CD4-positive, alpha-beta T cell treated with Interleukin-21 for 1 hour (primary cell): ENCODE measurements around the gene ATP5IF1.

Experiments used
- DNase-seq: peaks from one replicate; pipeline ENCODE4 v3.0.0-alpha.2; 2020

ATP5IF1 gene

DNA sequence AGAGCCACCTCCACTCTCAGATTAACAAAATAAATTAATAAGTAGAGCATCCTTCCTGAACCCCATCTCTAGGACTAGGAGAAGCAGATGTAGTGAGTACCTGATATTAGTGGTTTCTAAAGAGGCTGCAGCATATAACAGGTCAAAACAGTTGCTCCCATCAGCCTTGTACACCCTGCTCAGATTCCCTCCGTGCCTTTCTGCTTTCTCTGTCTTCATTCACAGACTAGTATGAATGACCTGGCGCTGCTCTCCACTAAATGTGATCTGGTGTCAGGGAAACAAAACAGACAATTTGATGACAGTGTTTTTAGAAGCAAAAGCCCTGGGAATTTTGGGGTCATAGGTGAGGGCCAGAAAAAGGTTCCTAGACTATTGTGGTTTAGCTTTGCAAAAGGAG lies 31.7 kb downstream of the ATP5IF1 start:
- no peak for DNase-seq

DNA sequence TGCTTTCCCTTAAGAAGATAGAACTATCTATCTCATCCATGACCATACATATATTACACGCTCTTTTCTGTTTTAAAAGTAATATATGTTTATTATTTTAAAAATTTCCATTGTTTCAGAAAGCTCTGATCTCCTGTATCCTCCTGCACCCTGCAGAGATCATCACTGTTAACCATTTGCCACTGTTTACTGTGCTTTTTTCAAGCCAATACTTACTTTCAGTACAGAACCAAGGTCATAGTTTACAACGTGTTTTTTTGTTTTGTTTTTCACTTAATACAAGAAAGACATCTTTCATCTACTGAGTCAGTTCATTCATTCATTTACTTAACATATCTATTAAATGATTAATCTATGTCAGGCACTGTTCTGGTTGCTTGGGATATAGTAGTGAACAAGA lies 33.6 kb downstream of the ATP5IF1 start:
- no peak for DNase-seq

DNA sequence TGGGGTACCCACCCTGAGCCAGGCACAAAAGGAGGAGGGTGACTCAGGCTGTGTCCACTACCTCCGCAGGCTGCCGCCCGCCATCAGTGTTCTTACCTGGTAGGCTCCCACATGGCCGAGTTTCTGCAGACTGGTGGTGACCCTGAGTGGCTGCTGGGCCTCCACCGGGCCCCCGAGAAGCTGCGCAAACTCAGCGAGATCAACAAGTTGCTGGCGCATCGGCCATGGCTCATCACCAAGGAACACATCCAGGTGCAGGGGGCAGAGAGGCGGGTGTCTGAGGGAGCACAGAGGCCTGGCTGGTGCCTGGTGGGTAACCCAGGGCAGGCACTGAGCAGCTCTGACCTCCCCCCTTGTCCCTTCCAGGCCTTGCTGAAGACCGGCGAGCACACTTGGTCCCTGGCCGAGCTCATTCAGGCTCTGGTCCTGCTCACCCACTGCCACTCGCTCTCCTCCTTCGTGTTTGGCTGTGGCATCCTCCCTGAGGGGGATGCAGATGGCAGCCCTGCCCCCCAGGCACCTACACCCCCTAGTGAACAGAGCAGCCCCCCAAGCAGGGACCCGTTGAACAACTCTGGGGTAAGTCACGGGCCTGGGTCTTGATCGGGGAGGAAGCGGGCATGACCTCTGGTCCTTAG lies 36.4 kb downstream of the ATP5IF1 start:
- DNase-seq = no peak

DNA sequence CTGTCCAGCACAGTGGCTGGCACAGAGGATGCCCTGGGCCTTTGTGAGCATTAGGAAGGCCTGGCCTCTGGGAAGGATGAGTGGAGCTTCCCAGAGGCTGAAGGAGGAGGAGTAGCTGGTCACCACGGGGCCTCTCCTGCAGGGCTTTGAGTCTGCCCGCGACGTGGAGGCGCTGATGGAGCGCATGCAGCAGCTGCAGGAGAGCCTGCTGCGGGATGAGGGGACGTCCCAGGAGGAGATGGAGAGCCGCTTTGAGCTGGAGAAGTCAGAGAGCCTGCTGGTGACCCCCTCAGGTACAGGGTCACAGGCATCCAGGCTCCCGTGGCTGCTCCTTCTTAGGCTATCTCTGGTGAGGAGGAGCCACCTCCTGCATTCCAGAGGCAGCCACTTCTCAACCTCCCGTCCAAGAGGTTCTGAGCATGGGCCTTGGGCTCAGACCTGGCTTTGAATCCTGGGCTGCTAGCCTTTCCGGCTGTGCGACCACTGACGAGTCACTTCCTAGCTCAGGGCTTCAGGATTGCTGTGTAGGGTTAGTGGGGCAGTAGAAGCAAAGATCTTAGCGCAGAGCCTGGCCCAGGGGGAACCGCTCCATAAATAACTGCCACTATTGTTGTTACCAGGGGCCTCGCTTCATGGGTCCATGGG lies 37.4 kb downstream of the ATP5IF1 start:
- DNase-seq = no peak

DNA sequence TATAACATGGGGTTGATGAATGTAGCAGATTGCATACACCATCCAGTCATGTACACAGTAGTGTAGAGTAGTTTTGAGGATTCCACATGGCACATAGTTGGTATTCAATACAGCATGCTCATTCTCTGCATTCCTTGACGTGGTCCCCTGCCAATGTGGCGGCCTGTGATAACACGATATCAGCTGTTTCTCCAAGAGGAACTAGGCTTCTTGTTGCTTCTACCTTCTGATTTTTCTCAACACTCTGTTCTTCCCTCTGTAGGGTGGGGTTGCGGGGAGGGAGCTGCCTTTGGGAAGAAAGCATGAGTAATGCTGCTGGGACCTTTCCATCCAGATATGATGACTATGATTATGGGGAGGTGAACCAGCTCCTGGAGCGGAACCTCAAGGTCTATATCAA lies 42.8 kb downstream of the ATP5IF1 start:
- no peak for DNase-seq

DNA sequence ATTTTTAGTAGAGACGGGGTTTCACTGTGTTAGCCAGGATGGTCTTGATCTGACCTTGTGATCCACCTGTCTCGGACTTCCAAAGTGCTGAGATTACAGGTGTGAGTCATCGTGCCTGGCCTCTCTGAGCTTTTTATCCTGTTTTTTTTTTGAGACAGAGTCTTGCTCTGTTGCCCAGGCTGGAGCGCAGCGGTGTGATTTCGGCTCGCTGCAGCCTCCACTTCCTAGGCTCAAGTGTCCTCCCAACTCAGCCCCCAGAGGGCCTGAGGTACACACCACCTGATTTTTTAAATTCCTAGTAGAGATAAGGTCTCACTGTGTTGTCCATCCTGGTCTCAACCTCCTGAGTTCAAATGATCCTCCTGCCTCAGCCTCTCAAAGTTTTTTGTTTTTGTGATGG lies 43.8 kb downstream of the ATP5IF1 start:
- no peak for DNase-seq

DNA sequence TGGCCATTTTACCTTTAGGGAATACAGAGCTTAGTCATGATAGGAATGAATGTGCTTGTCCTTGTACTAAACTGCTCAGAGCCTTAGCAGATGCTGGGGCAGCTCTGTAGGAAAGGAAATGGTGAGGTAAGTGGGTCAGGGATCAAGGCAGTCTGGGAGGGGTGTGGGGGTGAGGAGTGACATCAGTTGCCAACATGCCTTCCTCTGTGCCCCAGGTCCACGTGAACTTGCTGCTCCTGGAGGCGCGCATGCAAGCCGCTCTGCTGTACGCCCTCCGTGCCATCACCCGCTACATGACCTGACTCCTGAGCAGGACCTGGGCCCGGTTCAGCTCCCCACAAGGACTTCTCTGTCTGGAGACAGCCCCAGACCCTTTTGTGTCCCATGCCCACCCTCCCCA lies 44.6 kb downstream of the ATP5IF1 start:
- no peak for DNase-seq

DNA sequence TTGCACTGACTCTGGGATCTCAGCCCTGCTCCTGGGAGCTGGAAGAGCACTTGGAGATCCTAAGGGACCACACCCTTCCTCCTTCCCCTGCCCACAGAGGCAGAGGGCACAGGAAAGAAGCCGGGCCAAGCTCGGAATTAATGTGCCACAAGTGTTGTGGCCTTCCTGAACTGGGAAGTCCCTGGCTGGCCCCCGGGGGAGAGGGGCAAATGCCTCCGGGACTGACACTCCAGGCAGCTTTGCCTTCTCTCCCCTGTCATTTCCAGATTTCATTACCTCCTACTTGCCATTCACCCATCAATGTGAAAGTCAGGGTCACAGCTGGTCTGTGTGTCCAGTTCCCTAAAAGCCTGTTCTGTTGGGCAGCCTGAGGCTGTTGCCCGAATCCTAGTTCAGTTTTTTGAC lies 45.1 kb downstream of the ATP5IF1 start:
- DNase-seq = no peak

DNA sequence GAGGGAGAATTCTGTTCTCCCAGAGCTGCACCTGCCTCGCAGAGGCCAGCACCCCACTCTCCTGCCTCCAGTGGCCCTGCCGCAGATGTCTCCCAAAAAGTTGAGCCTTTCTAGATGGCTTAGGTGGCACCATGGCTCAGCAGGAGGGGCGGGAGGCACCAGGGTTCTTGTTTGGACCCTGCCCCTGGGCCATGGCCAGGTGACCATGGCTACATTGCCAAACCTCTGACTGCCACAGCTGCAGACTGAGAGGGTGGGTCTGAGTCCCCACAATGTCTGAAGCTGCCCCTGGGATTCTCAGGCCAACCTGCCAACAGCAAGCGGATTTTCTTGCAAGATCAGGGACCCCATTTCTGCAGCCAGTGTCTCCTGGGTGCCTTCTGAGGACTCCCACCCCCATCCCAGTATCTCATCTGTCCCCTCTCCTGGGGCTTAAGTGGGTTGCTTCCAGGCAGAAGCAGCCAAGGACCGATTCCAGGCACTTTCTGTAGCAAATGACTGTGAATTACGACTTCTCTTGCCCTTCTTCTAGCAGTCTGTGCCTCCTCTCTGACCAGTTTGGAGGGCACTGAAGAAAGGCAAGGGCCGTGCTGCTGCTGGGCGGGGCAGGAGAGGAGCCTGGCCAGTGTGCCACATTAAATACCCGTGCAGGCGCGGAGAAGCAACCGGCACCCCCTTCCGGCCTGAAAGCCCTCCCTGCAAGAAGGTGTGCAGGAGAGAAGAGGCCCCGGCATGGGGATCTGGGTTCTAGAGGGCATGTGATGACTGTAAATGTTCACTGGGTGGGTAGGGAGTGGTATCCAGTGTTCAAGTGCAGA lies 45.9 kb downstream of the ATP5IF1 start:
- DNase-seq = no peak

DNA sequence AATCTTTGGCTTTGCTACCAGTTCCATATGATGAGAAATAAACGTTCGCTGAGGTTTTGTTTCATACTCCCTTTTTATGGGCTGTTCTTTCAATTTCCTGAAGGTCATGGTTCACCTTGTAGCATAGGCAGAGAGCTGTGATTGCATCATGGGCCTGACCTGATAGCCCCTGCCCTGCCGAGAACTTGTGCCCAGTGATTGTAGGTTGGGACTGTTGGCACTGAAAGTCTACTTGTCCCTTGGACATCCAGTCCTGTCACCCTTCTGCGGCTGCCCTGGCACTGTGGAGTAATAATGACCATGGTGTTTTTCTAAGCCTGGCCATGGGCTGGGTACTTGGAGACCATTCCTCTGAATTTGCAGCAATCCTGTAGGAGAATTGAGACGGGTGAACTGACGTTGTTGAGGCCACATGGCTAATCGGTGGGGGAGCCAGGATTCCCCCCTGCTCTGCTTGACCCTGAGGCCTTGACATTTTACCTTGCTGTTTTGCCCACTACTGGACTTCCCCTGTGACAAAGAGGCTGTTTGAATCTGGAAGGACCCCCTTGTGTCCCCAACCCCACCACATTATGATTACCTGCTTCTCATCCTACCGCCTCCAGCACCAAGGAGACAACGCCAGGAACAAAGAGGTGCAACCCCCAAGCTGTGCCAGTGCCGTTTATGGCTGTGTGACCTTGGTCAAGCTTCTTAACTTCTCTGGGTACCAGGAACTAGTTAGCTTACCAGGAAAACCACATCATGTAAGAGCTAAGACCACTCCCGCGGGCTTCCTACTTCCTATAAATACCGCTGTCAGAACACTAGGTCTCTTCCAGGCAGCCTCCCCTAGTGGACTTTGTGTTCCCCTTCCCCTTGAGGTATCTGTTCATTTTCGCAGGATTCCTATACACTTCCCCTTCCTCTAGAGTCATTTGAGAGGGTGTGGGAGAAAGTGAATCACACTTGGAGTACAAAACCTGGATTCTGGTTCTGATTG lies 46.8 kb downstream of the ATP5IF1 start:
- DNase-seq = no peak

DNA sequence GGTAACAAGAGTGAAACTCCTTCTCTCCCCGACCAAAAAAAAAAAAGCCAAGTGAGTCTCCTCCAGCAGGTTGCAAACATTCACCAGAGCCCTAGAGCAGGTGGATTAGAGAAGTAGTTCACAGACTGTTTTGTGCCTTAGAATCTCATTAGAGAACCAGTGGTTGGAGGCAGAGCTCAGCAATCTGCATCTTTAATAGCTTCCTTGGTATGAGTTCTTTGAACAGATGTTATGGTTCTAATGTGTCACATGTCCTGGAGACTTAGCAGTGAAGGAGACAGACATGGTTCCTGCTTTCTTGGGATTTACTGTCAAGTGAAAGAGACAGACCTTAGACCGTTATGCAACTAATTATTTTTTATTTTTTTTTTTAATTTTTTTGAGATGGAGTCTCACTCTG lies 50.2 kb downstream of the ATP5IF1 start:
- no peak for DNase-seq
